H1 (cell line): ENCODE data around the gene APOA4. TPM values are rescaled to one million over a fixed set of nuclear protein-coding genes. Genes with fewer than 3 reads are reported as not detected.

Source experiments
- CTCF ChIP-seq, 3 experiments: IDR thresholded peaks; 1 replicate in 2 of 3; 2 replicates in 1 of 3; pipeline versions ENCODE4 v1.5.1 to v1.6.1; 2011; ENCODE audit warnings: low read length in 3 of 3, mild to moderate bottlenecking in 3 of 3, inconsistent platforms in 2 of 3, low read depth in 1 of 3, moderate library complexity in 1 of 3; ENCODE audit not compliant: insufficient read depth in 1 of 3; ENCODE audit errors: control extremely low read depth in 1 of 3
- EZH2 ChIP-seq: fragments of 200-600 bp; sonication (generic); IDR thresholded peaks from 2 replicates; pipeline ENCODE4 v1.7.1; 2012; ENCODE audit warnings: low read depth, mild to moderate bottlenecking, moderate library complexity, low read length, inconsistent platforms; ENCODE audit not compliant: severe bottlenecking
- RXRA ChIP-seq: IDR thresholded peaks from 2 replicates; pipeline ENCODE4 v1.6.1; 2011; ENCODE audit warnings: low read depth, mild to moderate bottlenecking, low read length, moderate library complexity; ENCODE audit not compliant: insufficient read depth
- SAP30 ChIP-seq: fragments of 300-600 bp; sonication (generic); IDR thresholded peaks from 2 replicates; pipeline ENCODE4 v1.7.1; 2012; ENCODE audit warnings: low read length, moderate library complexity, mild to moderate bottlenecking, inconsistent platforms; ENCODE audit not compliant: insufficient read depth, insufficient replicate concordance
- SIRT6 ChIP-seq: IDR thresholded peaks from one replicate; pipeline ENCODE4 v1.7.1; 2012; ENCODE audit warnings: low read length, inconsistent platforms
- YY1 ChIP-seq: IDR thresholded peaks from 2 replicates; pipeline ENCODE4 v1.6.1; 2011; ENCODE audit warnings: low read depth, mild to moderate bottlenecking, low read length
- polyA plus RNA-seq, 7 experiments: library from polyadenylated mRNA; depleted of rRNA in 3 of 7; stranded (reverse) in 5 of 7; unstranded in 2 of 7; fragments of >200 nt in 5 of 7; fragments of 200-250 nt in 2 of 7; gene quantifications; 1 replicate in 5 of 7; 2 replicates in 1 of 7; 4 replicates in 1 of 7; pipeline versions ENCODE4 v1.2.1 to v1.2.3, GENCODE V29; 2011 to 2013; ENCODE audit warnings: missing spikeins in 2 of 7, mixed read lengths in 2 of 7
- total RNA-seq: library from RNA; stranded (reverse); fragmentation: NEBNext Ultra II Directional; extraction: Animal tissue kit (Norgen Biotek cat#: 25700); gene quantifications from 2 replicates; pipeline ENCODE4 v1.2.1, GENCODE V29; 2021
- TF ChIP-seq, protein P1 (sequence below): fragments of 300-600 bp; sonication (generic); IDR thresholded peaks from 2 replicates; pipeline ENCODE4 v1.7.1; 2012; ENCODE audit warnings: low read length, moderate library complexity, mild to moderate bottlenecking, inconsistent platforms; ENCODE audit not compliant: insufficient replicate concordance

The APOA4 gene
- total and polyA plus RNA-seq, 2 of the 8 experiments (the other 6 are each of a cell fraction or from before 2014, with no cell fraction given), result not detected

- TF ChIP-seq, protein P1, sequence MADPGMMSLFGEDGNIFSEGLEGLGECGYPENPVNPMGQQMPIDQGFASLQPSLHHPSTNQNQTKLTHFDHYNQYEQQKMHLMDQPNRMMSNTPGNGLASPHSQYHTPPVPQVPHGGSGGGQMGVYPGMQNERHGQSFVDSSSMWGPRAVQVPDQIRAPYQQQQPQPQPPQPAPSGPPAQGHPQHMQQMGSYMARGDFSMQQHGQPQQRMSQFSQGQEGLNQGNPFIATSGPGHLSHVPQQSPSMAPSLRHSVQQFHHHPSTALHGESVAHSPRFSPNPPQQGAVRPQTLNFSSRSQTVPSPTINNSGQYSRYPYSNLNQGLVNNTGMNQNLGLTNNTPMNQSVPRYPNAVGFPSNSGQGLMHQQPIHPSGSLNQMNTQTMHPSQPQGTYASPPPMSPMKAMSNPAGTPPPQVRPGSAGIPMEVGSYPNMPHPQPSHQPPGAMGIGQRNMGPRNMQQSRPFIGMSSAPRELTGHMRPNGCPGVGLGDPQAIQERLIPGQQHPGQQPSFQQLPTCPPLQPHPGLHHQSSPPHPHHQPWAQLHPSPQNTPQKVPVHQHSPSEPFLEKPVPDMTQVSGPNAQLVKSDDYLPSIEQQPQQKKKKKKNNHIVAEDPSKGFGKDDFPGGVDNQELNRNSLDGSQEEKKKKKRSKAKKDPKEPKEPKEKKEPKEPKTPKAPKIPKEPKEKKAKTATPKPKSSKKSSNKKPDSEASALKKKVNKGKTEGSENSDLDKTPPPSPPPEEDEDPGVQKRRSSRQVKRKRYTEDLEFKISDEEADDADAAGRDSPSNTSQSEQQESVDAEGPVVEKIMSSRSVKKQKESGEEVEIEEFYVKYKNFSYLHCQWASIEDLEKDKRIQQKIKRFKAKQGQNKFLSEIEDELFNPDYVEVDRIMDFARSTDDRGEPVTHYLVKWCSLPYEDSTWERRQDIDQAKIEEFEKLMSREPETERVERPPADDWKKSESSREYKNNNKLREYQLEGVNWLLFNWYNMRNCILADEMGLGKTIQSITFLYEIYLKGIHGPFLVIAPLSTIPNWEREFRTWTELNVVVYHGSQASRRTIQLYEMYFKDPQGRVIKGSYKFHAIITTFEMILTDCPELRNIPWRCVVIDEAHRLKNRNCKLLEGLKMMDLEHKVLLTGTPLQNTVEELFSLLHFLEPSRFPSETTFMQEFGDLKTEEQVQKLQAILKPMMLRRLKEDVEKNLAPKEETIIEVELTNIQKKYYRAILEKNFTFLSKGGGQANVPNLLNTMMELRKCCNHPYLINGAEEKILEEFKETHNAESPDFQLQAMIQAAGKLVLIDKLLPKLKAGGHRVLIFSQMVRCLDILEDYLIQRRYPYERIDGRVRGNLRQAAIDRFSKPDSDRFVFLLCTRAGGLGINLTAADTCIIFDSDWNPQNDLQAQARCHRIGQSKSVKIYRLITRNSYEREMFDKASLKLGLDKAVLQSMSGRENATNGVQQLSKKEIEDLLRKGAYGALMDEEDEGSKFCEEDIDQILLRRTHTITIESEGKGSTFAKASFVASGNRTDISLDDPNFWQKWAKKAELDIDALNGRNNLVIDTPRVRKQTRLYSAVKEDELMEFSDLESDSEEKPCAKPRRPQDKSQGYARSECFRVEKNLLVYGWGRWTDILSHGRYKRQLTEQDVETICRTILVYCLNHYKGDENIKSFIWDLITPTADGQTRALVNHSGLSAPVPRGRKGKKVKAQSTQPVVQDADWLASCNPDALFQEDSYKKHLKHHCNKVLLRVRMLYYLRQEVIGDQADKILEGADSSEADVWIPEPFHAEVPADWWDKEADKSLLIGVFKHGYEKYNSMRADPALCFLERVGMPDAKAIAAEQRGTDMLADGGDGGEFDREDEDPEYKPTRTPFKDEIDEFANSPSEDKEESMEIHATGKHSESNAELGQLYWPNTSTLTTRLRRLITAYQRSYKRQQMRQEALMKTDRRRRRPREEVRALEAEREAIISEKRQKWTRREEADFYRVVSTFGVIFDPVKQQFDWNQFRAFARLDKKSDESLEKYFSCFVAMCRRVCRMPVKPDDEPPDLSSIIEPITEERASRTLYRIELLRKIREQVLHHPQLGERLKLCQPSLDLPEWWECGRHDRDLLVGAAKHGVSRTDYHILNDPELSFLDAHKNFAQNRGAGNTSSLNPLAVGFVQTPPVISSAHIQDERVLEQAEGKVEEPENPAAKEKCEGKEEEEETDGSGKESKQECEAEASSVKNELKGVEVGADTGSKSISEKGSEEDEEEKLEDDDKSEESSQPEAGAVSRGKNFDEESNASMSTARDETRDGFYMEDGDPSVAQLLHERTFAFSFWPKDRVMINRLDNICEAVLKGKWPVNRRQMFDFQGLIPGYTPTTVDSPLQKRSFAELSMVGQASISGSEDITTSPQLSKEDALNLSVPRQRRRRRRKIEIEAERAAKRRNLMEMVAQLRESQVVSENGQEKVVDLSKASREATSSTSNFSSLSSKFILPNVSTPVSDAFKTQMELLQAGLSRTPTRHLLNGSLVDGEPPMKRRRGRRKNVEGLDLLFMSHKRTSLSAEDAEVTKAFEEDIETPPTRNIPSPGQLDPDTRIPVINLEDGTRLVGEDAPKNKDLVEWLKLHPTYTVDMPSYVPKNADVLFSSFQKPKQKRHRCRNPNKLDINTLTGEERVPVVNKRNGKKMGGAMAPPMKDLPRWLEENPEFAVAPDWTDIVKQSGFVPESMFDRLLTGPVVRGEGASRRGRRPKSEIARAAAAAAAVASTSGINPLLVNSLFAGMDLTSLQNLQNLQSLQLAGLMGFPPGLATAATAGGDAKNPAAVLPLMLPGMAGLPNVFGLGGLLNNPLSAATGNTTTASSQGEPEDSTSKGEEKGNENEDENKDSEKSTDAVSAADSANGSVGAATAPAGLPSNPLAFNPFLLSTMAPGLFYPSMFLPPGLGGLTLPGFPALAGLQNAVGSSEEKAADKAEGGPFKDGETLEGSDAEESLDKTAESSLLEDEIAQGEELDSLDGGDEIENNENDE, result no peak
- TF ChIP-seq YY1, result peak; percentile 88; the same call in 1 of the 2 replicates
- TF ChIP-seq RXRA, result no peak
- TF ChIP-seq CTCF (IDR thresholded peaks at IDR 0.05; ENCODE audit: control extremely low read depth in 1 of 3, insufficient read depth in 1 of 3, low read depth in 1 of 3, low read length in 3 of 3), result no peak; a peak in 1 of 4 replicates
- peak; percentile 56 for TF ChIP-seq SAP30
- no peak for TF ChIP-seq SIRT6
- TF ChIP-seq EZH2, result no peak
Measured at GRCh38 chr11:116787786-116788486, 35.2 kb downstream of the APOA4 start, which contains the start of gene ZPR1 (continued).
